ENCODE data around the gene ACAP3.

ACAP3 gene

GRCh38 chr1:1307923-1308755, at the start of gene ACAP3, which contains the start of gene PUSL1:
ACAP3 (minus strand) TSS chr1:1307930; CDS start chr1:1307815, 115 bp downstream.
PUSL1 (plus strand) TSS chr1:1308597; CDS start chr1:1308644, 47 bp downstream.
- no peak for FAIRE-seq

DNA sequence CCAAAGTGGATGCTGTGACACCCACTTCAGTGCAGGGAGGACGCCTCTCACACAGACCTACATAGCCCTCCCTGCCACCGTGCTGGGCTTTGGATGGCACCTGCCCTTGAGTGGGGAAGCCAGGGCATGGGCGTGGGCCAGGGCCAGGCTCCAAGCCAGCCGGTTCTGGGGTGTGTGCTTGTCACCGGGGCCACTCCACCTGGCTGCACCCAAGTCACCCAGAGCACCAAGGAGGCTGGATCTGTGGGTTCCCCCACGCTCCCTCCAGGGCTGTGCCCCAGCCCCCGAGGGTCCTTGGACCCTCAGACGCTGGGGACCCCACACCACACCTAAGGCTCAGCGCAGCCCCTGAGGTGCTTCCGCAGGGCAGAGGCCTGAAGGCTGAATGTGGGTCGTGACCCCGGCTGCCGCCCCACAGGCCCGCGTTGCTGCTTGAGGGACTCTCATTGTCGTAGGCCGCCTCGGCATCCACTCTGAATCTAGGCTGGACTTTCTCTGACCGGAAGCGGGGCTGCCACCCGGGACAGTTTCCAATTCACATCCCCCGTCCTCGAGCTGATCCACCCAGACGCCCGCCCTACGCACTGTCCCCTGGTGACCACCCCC, 49.2 kb upstream of the ACAP3 start:
- FAIRE-seq = no peak

GRCh38 chr1:1356166-1356795, 48.6 kb upstream of the ACAP3 start:
- FAIRE-seq = no peak

GRCh38 chr1:1355416-1355815, 47.7 kb upstream of the ACAP3 start:
- no peak for FAIRE-seq

DNA sequence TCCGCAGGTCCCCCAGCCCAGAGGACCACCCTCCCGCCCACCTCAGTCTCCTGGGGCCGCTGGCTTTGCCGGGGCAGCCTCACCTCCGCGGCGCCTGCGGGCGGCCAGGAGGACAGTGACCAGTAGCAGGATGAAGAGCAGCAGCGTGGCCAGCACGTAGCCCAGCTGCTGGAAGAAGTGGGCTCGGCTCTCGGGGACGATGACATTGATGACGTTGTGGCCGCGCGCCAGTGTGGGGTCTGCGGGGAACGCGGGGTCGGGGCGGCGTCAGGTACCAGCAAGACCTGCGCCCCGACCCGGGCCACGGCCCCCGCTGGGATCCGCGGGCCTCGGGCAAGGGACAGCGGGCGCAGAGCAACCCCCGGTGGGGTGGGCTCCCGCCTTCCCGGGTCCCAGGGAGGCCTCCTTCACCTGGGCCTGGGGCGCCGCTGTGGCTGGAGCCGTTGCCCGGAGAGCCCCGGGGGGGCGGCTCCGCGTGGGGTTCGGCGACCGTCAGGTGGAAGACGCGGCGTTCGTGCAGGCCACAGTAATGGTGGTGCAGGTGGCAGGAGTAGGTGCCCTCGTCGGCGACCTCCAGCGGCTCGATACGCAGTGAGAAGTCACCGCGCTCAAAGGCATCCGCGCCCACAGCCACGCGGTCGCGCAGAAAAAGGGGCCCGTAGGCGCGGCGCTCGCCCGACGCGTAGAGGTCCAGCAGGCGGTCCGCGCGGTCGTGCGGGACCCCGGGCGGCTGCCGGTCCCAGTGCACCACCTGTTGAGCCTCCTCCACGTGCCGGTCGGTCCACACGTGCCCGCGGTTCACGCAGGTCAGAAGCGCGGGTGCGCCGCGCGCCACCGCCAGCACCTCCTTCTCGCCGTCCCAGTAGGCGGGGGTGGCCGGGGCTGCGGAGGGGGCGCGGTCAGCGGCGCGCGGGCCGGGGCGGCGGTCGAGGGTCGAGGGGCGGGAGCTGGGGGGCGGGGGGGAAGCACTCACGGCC, 46.8 kb upstream of the ACAP3 start:
- no peak for FAIRE-seq

- no peak for FAIRE-seq
These were observed 45.8 kb upstream of the ACAP3 start for GRCh38 chr1:1353389-1354151.

DNA sequence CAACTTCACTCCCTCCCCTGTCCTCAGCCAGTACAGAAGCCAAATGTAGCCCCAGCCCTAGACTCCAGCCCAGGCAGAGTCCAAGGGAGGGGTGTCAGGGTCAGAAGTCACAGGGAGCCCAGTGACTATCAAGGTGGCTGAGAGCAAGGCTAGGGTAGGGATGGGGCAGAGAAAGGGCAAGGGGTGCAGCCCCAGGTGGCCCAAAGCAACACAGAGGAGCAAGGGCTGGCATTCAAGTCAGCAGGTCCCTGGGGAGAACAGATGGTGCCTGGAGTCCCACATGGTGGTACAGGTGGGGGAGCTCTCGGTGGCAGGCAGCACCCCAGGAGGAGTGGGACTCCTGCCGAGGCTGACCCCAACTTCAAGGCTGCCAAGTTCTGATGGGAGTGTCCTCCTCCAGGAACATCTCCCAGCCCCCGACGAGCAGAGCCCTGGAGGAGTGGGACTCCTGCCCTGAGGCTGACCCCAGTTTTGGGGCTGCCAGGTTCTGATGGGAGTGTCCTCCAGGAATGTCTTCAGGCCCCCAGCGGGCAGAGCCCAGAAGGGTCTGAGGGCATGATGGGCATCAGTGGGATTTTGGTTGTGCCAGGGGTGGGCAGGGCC, 45.2 kb upstream of the ACAP3 start:
- FAIRE-seq = no peak

DNA sequence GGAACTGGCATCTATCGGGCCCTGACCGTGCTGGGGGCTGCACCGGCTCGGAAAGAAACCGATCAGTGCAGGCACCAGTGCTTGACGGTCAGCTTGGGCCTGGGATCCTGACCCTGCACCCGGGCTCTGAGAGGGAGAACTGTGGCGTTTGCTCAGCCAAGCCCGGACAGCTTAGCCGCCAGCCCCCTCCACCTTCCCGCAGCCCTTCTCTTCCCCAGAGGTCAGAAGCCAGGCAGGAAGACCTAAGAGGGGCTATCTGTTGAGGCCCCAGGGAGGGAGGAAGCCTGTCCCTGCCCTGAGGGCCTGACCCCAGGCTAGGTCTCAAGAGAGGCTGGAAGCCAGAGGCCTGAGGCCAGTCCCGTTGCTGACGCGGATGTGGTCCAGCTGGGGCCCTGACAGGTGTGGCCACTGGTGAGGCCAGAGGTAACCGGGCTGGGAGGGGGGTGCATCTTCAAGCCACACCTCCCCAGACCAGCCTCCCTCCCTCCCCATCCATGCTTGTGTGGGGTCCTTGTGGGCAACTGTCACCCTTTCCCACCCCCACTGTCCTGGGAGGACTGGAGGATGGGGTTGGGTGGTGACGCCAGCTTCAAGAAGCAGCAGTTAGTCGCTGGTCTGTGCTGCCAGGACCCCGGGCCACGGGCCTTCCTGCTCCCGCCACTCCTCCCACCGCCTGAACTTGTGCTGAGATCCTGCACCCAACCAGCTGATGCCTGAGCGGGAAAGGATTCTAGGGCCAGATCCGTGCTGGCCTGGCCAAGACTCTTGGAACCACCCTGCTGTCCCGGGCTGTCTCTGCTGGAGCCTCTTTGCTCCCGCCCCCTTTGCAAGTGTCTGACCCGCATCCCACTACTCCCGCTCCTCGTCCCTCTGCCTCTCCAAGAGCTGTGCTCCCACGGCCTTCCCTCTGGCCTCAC, 44.0 kb upstream of the ACAP3 start:
- no peak for FAIRE-seq

DNA sequence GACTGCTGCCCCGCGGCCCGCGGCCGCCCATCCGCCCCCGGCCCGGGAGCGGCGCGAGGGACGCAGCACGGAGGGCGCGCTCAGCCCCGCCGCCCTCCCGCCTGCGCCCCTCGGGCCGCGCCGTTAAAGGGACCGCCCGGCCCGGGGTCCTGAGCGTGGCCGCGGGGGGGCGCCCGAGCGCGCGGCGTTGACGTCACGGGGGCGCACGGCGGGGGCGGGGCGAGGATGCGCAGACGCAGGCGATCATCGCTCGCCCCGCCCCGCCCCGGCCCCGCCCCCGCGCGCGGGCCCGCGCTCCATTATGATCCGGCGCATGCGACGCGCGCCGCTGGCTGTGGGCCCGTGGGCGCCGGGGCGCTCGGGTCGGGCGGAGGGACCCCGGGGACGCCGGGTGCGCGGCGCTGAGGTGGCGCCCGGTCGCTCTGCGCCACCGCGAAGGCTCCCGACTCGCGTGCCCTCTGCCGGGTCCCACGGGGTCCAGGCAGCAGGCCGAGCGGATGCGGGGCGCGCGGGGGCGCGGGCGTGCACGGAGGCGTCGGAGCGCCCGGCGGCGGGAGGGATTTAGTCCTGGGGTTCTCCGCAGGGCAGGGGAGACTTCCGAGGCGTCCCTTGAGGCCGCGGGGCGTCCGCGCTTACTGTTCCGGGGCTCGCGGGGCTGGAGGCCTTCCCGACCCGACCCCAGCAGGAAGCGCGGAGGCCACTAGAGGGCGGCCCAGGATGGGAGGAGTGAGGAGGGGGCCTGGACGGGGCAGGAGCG, 41.7 kb upstream of the ACAP3 start, which contains the start of gene DVL1:
DVL1 (minus strand) TSS at position 163 of the 757 bp plus-strand sequence. CDS start 353 bp downstream, outside the sequence.
- no peak for FAIRE-seq

DNA sequence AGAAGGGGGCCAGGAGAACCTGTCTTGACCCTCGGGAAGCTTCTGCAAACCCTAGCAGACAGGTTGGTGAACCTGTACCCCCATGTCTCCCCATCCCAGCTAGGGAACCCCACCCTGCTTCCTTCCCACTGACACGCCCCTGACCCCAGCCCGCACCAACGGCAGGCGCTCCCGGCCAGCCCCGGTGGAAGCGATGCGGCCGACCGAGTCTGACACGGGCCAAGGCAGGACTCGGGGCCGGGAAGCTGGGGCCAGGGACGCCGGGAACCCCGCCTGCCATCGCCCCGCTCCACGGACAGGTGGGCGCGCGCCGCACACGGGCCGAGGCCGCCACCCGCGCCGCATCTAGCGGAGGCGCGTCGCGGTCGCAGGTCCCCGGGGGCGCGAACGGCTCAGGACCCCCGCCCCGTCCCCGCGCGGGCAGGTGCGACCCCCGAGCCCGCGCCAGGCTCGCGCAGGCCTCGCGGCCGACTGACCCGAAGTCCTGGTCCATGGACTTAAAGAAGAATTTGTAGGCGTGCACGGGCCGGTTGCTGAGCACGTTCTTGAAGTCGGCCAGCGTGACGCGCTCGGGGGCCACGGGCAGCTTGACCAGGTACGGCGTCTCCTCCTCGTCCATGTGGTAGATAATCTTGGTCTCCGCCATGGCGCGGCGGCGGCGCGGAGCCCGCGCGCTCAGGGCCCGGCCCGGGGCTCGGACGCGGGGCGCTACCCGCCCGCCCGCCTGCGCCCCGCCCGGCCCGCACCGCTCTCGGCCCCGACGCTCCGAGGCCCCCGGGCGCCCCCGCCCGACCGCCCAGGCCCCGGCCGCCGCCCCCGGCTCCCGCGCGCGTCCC, 40.9 kb upstream of the ACAP3 start:
- no peak for FAIRE-seq

DNA sequence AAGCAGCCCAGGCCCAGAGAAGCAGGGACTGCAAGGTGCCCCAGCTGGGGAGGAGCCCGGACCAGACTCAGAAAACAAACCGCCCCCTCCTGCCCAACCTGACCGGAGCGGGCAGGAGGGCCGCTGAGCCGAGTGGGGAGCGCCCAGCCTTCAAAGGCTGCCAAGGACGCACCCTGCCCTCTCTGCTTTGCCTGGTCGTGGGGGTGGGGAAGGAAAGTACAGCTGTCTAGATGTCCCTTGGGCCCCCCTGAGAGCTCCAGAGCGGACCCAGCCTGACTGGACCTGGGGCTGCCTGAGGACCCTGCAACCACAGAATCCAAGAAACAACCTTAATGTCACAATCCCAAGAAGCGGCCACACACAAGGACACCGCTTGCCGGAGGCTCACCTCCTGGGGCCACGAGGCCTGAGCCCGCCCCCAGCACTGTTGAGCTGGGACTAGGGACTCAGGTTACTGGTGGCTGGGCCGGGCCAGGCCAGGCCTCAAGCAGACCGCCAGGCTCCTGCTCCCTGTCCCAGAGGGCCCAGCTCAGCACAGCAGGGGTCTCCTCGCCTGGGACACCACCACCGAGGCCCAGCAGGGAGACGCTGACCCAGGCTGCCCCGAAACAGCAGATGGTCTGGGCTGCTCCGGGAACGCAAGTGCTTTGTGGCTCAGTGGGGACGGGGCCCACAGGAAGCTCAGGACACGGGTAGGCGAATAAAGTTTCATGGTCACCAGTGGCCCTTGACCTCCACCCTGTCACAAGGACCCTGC, 40.1 kb upstream of the ACAP3 start:
- FAIRE-seq = no peak

- no peak for FAIRE-seq
These were observed 39.4 kb upstream of the ACAP3 start for GRCh38 chr1:1347026-1347595.

DNA sequence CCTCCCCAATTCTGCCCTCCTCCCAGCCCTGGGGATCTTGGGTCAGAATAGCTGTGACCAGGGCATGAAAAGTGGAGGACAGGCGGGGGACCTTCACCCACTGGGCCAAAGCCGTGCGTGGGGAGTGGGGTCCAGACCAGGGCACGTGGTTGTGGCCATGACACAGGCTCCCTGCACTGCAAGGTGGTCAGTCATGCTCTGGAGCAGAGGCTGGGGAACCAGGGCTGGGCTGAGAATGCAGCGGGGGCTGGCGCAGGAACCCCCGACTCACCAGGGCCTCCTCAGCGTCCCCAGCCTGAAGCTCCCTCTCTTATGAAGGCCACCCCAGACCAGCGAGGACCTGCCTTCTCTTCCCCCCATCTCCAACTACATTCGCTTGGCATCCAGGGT, 38.8 kb upstream of the ACAP3 start:
- no peak for FAIRE-seq

DNA sequence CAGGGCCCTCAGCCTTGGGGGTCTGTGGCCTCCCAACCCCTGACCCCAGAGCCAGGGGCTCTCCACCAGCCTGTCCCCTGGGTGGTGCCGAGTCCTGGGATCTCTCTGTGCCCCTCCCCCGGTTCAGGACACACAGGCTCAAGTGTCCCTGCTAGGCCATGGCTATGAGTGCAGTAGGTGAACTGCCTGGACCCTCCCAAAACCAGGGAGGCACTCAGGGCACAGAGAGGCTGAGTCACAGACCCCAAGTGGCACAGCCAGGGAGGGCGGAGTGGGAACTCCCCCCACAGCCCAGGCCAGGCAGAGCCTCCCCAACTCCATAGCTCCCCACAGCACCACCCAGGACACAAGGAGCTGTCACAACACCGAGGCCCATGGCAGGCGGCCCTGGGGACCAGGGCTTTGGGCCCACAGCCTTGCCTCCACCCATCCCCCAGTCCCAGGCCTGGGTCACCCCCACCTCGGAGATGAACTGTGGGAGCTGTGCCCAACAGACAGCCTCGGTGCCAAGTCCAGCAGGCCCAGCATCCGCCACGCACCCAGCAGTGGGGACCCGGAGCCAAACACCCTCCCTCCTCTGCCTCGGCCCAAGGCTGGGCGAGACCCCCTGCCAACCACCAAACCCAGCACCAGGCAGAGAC, 38.2 kb upstream of the ACAP3 start:
- no peak for FAIRE-seq

DNA sequence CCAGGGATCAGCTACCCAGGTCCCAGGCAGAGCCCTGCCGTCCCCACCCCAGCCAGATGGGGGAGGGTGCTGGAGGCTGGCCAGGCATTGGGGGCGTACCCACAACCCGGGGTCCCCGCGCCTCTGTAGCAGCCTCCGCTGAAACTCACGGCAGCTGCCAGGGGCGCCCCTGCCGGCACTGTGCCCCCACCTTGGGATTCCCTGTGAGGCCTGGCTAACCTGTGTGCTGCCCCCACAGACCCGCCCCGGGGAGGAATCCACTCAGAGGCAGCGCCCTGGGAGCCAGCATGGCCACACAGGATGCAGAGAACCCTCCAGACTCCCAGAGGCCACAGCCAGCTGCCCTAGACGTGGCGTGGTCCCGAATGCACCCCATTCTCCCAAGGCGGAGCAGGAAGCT, 37.7 kb upstream of the ACAP3 start:
- no peak for FAIRE-seq

- FAIRE-seq = no peak
These were observed 37.1 kb upstream of the ACAP3 start for GRCh38 chr1:1344655-1345361.

Measured in G401.6 (cell line).